OCI-LY3 (cell line): ENCODE data around the gene TSNAX.

Experiments used
- H2AFZ ChIP-seq: fragments of 200-600, 300-600 bp; shearing (Covaris generic); 2 replicates; pipeline ENCODE4 v1.6.0; 2014; ENCODE audit warnings: antibody characterized with exemption, low read depth, low read length
- H3K27ac ChIP-seq: fragments of 200-600, 300-600 bp; sonication (generic); 2 replicates; pipeline ENCODE4 v1.5.1; 2014; ENCODE audit warnings: mild to moderate bottlenecking, low read length, moderate library complexity, mixed read lengths
- H3K27me3 ChIP-seq: fragments of 200-600, 300-600 bp; sonication (generic); 2 replicates; pipeline ENCODE4 v1.6.1; 2014; ENCODE audit warnings: low read depth, low read length, mixed read lengths
- H3K36me3 ChIP-seq: fragments of 200-600, 300-600 bp; sonication (generic); replicated peaks from 2 replicates; pipeline ENCODE3; 2014; ENCODE audit warnings: low read depth, low read length, mixed read lengths
- H3K4me1 ChIP-seq: fragments of 300-600, 200-600 bp; sonication (generic); 2 replicates; pipeline ENCODE4 v1.6.1; 2014; ENCODE audit warnings: low read length, mixed read lengths
- H3K4me2 ChIP-seq: fragments of 200-600, 300-600 bp; sonication (generic); 2 replicates; pipeline ENCODE4 v1.6.1; 2014; ENCODE audit warnings: low read length, mixed read lengths
- H3K4me3 ChIP-seq: fragments of 300-600, 200-600 bp; sonication (generic); 2 replicates; pipeline ENCODE4 v1.5.1; 2014; ENCODE audit warnings: antibody characterized with exemption, mild to moderate bottlenecking, low read length, moderate library complexity
- H3K79me2 ChIP-seq: fragments of 300-600, 200-600 bp; shearing (Covaris generic); 2 replicates; pipeline ENCODE4 v1.6.1; 2014; ENCODE audit warnings: mild to moderate bottlenecking, low read length, mixed read lengths
- H3K9ac ChIP-seq: fragments of 300-600, 200-600 bp; shearing (Covaris generic); 2 replicates; pipeline ENCODE4 v1.6.0; 2014; ENCODE audit warnings: mild to moderate bottlenecking, low read length, moderate library complexity
- H3K9me3 ChIP-seq: fragments of 200-600, 300-600 bp; shearing (Covaris generic); 2 replicates; pipeline ENCODE4 v1.6.1; 2014; ENCODE audit warnings: low read length, mixed read lengths; ENCODE audit not compliant: insufficient read depth
- H4K20me1 ChIP-seq: fragments of 200-600, 300-600 bp; sonication (generic); 2 replicates; pipeline ENCODE4 v1.6.1; 2016; ENCODE audit warnings: low read length, mixed read lengths; ENCODE audit not compliant: insufficient read depth
- EZH2phosphoT487 ChIP-seq: fragments of 200-600 bp; shearing (Covaris generic); IDR thresholded peaks from 2 replicates; pipeline ENCODE4 v1.6.1; 2018; ENCODE audit warnings: antibody characterized with exemption, mixed run types, low read depth
- TF ChIP-seq, protein P1 (sequence below): fragments of 200-600, 300-600 bp; sonication (generic); IDR thresholded peaks from 2 replicates; pipeline ENCODE4 v1.5.1; 2014; ENCODE audit warnings: antibody characterized with exemption, low read length, low read depth

Gene TSNAX

DNA sequence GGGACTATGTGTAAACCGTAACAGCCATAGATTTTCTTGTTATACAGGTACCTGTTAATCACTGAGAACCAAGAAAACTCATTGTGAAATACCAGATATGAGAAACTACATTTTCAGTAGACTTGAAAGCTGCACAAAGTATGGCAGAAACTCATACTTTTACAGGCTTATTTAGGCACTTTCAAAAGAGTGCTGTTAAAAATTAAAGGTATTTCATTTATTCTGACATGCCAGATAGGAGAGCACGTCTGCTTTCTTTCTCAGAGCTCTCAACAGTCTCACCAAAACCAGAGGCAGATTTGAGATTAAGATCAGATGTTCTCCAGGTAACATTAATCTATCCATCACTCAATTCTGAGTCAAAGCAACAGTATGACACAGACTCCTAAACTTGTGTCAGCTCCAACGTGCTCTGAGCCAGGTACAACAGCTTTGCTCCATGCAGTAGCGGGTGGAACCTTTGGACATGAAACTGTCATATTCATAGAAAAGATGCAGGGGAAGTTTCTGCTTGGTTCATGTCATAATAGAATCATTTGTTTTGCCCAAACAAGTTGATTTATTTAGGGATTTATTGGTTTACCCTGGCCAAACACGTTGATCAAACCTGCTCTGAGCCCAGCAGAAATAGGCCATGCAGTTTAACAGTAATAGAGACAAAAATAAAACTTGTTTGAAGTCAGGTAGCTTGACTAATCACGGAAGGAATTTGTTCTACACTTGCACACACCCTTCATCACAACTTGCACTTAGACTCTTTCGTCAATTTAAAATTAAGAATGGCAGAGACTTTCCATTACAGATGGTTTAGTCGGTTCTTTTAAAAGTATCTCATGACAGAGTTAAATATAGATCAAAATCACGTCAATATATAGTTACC is 20.8 kb upstream of the TSNAX start:
- Histone ChIP-seq H3K27ac (peak overlapping the region; percentile 33), H3K4me1 (peaks cover 36% of the 10 kb centered on the region), H2AFZ (peak overlapping the region; percentile 92), H3K4me2 (peak overlapping the region; percentile 69), H3K4me3 (peak overlapping the region; percentile 42), H3K27me3 (no peaks in the 10 kb centered on the region), H3K9me3 (no peaks in the 10 kb centered on the region; the same call in 1 of the 2 replicates), H3K36me3 (no peaks in the 10 kb centered on the region), H4K20me1 (no peaks in the 10 kb centered on the region), H3K9ac (no peak overlapping the region), H3K79me2 (no peaks in the 10 kb centered on the region)
- TF ChIP-seq EZH2phosphoT487 = no peak
- TF ChIP-seq, protein P1, sequence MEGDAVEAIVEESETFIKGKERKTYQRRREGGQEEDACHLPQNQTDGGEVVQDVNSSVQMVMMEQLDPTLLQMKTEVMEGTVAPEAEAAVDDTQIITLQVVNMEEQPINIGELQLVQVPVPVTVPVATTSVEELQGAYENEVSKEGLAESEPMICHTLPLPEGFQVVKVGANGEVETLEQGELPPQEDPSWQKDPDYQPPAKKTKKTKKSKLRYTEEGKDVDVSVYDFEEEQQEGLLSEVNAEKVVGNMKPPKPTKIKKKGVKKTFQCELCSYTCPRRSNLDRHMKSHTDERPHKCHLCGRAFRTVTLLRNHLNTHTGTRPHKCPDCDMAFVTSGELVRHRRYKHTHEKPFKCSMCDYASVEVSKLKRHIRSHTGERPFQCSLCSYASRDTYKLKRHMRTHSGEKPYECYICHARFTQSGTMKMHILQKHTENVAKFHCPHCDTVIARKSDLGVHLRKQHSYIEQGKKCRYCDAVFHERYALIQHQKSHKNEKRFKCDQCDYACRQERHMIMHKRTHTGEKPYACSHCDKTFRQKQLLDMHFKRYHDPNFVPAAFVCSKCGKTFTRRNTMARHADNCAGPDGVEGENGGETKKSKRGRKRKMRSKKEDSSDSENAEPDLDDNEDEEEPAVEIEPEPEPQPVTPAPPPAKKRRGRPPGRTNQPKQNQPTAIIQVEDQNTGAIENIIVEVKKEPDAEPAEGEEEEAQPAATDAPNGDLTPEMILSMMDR = no peak

DNA sequence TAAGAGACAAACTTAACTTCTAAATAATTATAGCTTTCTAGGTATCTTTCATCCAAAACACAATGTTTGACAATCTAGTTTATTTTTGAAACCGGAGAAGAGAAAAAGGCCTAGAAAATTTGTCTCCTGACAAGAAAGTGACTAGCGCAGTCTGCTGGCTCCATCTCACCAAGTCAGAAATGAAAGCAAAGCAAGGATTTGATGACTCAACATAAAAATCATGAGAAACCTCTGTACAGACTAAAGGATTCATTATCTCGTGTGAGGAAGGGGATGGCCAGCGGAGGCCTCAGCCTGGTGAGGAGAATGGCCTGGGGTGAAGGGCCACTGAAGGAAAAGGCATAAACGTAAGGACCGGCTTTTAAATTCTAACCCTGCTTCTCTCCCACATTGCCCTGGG is 20.0 kb upstream of the TSNAX start:
- Histone ChIP-seq H3K27ac (no peak overlapping the region), H3K27me3 (no peaks in the 10 kb centered on the region), H3K4me2 (peak overlapping the region; percentile 69), H3K4me3 (no peak overlapping the region), H3K4me1 (peaks cover 36% of the 10 kb centered on the region), H4K20me1 (no peaks in the 10 kb centered on the region), H3K36me3 (no peaks in the 10 kb centered on the region), H2AFZ (peak overlapping the region; percentile 92), H3K9me3 (no peaks in the 10 kb centered on the region; the same call in 1 of the 2 replicates), H3K79me2 (no peaks in the 10 kb centered on the region), H3K9ac (no peak overlapping the region)
- TF ChIP-seq EZH2phosphoT487 = no peak
- TF ChIP-seq, protein P1 = no peak

DNA sequence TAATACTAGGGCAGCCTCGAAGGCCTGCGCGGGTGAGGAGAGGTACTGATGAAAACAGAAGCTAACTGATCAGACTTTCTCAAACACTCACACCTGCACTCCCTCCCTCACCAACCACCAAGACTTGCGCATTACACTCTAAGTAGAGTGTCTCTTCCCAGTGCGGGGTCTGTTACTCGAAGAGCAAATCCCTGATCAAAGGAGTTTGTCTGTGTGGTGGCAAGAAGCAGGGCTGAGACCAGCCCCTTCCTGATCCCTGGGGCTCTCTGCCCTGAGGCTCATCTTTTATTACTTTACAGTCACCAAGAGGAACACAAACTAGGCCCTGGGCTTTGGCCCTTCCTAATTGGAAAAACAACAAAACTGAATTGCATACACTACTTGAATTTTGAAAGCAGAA is 19.5 kb upstream of the TSNAX start:
- peaks cover 38% of the 10 kb centered on the region for H3K4me1 ChIP-seq
- no peak overlapping the region for H3K4me3 ChIP-seq
- no peaks in the 10 kb centered on the region for H3K9me3 ChIP-seq
- H3K79me2 ChIP-seq = no peaks in the 10 kb centered on the region
- no peaks in the 10 kb centered on the region for H4K20me1 ChIP-seq
- H3K9ac ChIP-seq = no peak overlapping the region
- H3K27me3 ChIP-seq = no peaks in the 10 kb centered on the region
- no peaks in the 10 kb centered on the region for H3K36me3 ChIP-seq
- no peak overlapping the region for H3K27ac ChIP-seq
- H2AFZ ChIP-seq = no peak overlapping the region
- H3K4me2 ChIP-seq = no peak overlapping the region
- no peak for TF ChIP-seq EZH2phosphoT487
- TF ChIP-seq, protein P1 = no peak

DNA sequence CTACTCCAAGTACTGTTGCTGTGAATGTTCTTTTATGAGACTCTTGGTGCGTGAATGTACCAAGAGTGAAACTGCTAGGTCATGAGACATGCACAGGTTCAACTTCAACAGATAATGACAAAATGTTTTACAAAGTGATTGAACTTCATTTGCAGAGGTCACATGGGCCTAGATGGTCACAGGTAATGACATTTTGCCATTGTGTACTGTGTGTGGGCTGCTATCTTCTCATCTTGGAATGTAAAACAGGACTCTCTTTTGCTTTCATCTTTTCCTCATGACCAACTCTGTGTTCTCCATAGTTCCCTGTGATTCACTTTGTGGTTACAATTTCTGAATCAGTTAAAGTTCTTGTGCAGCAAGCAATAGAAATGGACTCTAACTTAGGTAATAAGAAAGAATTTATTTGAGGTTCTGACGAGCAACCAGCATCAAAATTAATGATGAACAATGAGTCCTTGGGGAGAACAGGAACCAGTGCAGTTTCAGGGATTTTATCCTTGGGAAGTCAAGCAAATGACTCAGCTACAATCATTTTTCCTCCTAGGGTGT is 16.2 kb upstream of the TSNAX start:
- peak overlapping the region; percentile 85 for H2AFZ ChIP-seq

More for the DNA sequence above, 16.2 kb upstream of the TSNAX start:
- peak overlapping the region; percentile 41 for H3K27ac ChIP-seq
- H3K4me2 ChIP-seq = peak overlapping the region; percentile 53
- H3K4me3 ChIP-seq = peak overlapping the region; percentile 20
- H3K4me1 ChIP-seq = peaks cover 54% of the 10 kb centered on the region
- H3K27me3 ChIP-seq = no peaks in the 10 kb centered on the region
- no peaks in the 10 kb centered on the region for H3K9me3 ChIP-seq
- H3K36me3 ChIP-seq = no peaks in the 10 kb centered on the region
- no peaks in the 10 kb centered on the region for H4K20me1 ChIP-seq
- TF ChIP-seq, protein P1 = no peak
- no peak for TF ChIP-seq EZH2phosphoT487
- no peaks in the 10 kb centered on the region for H3K79me2 ChIP-seq
- peak overlapping the region; percentile 1; the same call in 1 of the 2 replicates for H3K9ac ChIP-seq
